Spleen (tissue), 11 donors: ENCODE data around the gene BASP1. TPM values are rescaled to one million over a fixed set of nuclear protein-coding genes. Genes with fewer than 3 reads are reported as not detected.

ENCODE experiments used
- DNase-seq: peaks from one replicate; pipeline ENCODE4 v3.0.0-alpha.2; 2020
- H3K27ac ChIP-seq, 8 donors: fragments of 200-600 bp; sonication (generic) in 7 of 8; 1 replicate in 4 of 8; 2 replicates in 4 of 8; pipeline versions ENCODE4 v1.5.0 to v1.8.0; 2016 to 2021; ENCODE audit warnings: inconsistent platforms in 4 of 8, mild to moderate bottlenecking in 4 of 8, moderate library complexity in 1 of 8
- H3K27me3 ChIP-seq, 7 donors: fragments of 200-600 bp; sonication (generic) in 6 of 7; replicated peaks in 1 of 7; 1 replicate in 4 of 7; 2 replicates in 3 of 7; pipeline versions ENCODE4 v1.5.0 to v1.8.0; 2016 to 2021; ENCODE audit warnings: inconsistent platforms in 3 of 7, mild to moderate bottlenecking in 1 of 7
- H3K36me3 ChIP-seq, 6 donors: fragments of 200-600 bp; sonication (generic) in 5 of 6; 1 replicate in 4 of 6; 2 replicates in 2 of 6; pipeline versions ENCODE4 v1.5.0 to v1.8.0; 2016 to 2021; ENCODE audit warnings: inconsistent platforms in 2 of 6
- H3K4me1 ChIP-seq, 6 donors: fragments of 200-600 bp; sonication (generic) in 5 of 6; 1 replicate in 3 of 6; 2 replicates in 3 of 6; pipeline versions ENCODE4 v1.5.0 to v1.8.0; 2016 to 2021; ENCODE audit warnings: inconsistent platforms in 3 of 6
- H3K4me3 ChIP-seq, 8 donors: fragments of 200-600 bp; sonication (generic) in 7 of 8; 1 replicate in 4 of 8; 2 replicates in 4 of 8; pipeline versions ENCODE4 v1.5.0 to v1.8.0; 2016 to 2021; ENCODE audit warnings: inconsistent platforms in 4 of 8, mild to moderate bottlenecking in 4 of 8, moderate library complexity in 2 of 8
- H3K9me3 ChIP-seq, 8 donors: fragments of 200-600 bp; sonication (generic) in 7 of 8; 1 replicate in 4 of 8; 2 replicates in 4 of 8; pipeline versions ENCODE4 v1.5.0 to v1.8.0; 2016 to 2021; ENCODE audit warnings: inconsistent platforms in 4 of 8
- CTCF ChIP-seq, 11 experiments: fragments of 200-600 bp in 7 of 11; fragments of 450-650 bp in 4 of 11; sonication (generic) in 4 of 11; IDR thresholded peaks in 8 of 11; conservative IDR thresholded peaks in 3 of 11; 1 replicate in 7 of 11; 2 replicates in 4 of 11; pipeline versions ENCODE4 v1.4.0 to v1.8.0; 2016 to 2021; ENCODE audit warnings: antibody characterized with exemption in 11 of 11, inconsistent platforms in 4 of 11, mild to moderate bottlenecking in 1 of 11
- POLR2A ChIP-seq, 3 donors: fragments of 450-650 bp; IDR thresholded peaks; one replicate each; pipeline ENCODE4 v1.5.1; 2017; ENCODE audit warnings: antibody characterized with exemption in 3 of 3, mild to moderate bottlenecking in 1 of 3
- POLR2AphosphoS5 ChIP-seq, 3 donors: sonication (generic); formaldehyde crosslinking; IDR thresholded peaks; one replicate each; pipeline ENCODE4 v1.5.1; 2017; ENCODE audit warnings: antibody characterized with exemption in 3 of 3
- WGBS, 5 donors: extraction: QIAGEN DNeasy Blood & Tissue Kit in 3 of 5; methylation state at CpG; one replicate each; pipeline versions ENCODE4 v1.1.5 to v1.1.7; 2013 to 2018; 5-methylcytosine and 5-hydroxymethylcytosine counted together
- intact Hi-C: fragments of 100-400 bp; cut with DNase I; formaldehyde crosslinking; loops from one replicate; pipeline ENCODE4 v1.15.0; 2023; ENCODE audit warnings: low total_unique reads
- polyA plus RNA-seq, 3 donors: library from polyadenylated mRNA; stranded (reverse); fragments of 200-250 nt; gene quantifications; one replicate each; pipeline ENCODE4 v1.2.1, GENCODE V29; 2013
- total RNA-seq, 7 donors: library from RNA; depleted of rRNA in 3 of 7; stranded (reverse); fragments of >200 nt in 3 of 7; fragmentation: NEBNext Ultra II Directional in 4 of 7; extraction: Animal tissue kit (Norgen Biotek cat#: 25700) in 4 of 7; gene quantifications; one replicate each; pipeline versions ENCODE4 v1.1.0 to v1.2.1, GENCODE V29; 2016 to 2021
- donor health status: healthy with polysubstance abuse.
- donor health status: DM: no; HTN: no; CAD: no; lungs with moderate emphysema.
- donor health status: DM: no; HTN: no; CAD: no.
- donor health status: Bipolar disorder and iron deficiency.
- donor health status: healthy.
- donor health status: DM: no; HTN: no; CAD: no.
- donor health status: DM: yes; HTN: yes; CAD: no.

Gene BASP1
- total and polyA plus RNA-seq, 10 donors: 44.5 to 168 (median 102) TPM

- Histone ChIP-seq H3K4me1 (peaks cover 0 to 2% (median 0%) of the 10 kb centered on the region in 6 donors), H3K9me3 (peaks cover 0 to 4% (median 0%) of the 10 kb centered on the region in 8 donors), H3K27me3 (no peaks in the 10 kb centered on the region), H3K36me3 (no peaks in the 10 kb centered on the region), H3K27ac (no peak overlapping the region), H3K4me3 (no peak overlapping the region)
- TF ChIP-seq POLR2AphosphoS5 (IDR thresholded peaks at IDR 0.05) (no peak), POLR2A (IDR thresholded peaks at IDR 0.05) (no peak), CTCF (IDR thresholded peaks at IDR 0.05 in 8 of 11, conservative IDR thresholded peaks at IDR 0.05 in 3 of 11) (no peak)
- intact Hi-C loops: no loop called here
- DNase-seq: no peak
- WGBS, 5 donors: 65 to 84% (median 70%) methylated on average over 4 of the region's 4 CpGs
These were observed 70.2 kb downstream of the BASP1 start for GRCh38 chr5:17287501-17288155.

DNA sequence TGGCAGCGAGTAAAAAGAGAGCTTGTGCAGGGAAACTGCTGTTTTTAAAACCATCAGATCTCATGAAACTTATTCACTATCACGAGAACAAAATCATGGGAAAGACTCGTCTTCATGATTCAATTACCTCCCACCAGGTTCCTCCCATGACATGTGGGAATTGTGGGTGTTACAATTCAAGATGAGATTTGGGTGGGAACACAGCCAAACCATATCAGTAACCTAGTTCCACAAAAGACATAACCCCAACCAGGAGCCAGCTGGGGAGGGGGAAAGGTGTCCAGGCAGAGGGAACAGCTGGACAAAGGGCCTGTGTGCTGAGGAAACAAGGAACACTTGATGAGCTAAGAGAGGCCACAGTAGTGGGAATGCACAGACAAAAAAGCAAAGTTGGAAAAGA lies 71.1 kb downstream of the BASP1 start:
- Histone ChIP-seq H3K9me3 (peaks cover 0 to 4% (median 0%) of the 10 kb centered on the region in 8 donors), H3K4me1 (no peaks in the 10 kb centered on the region), H3K27ac (no peak overlapping the region), H3K4me3 (no peak overlapping the region), H3K36me3 (no peaks in the 10 kb centered on the region), H3K27me3 (no peaks in the 10 kb centered on the region)
- TF ChIP-seq CTCF (IDR thresholded peaks at IDR 0.05 in 8 of 11, conservative IDR thresholded peaks at IDR 0.05 in 3 of 11): no peak
- TF ChIP-seq POLR2AphosphoS5 (IDR thresholded peaks at IDR 0.05): no peak
- TF ChIP-seq POLR2A (IDR thresholded peaks at IDR 0.05): no peak
- DNase-seq: no peak
- 89 to 95% (median 91%) methylated on average over 3 of the region's 3 CpGs for WGBS, 5 donors
- intact Hi-C loops: no loop called here

DNA sequence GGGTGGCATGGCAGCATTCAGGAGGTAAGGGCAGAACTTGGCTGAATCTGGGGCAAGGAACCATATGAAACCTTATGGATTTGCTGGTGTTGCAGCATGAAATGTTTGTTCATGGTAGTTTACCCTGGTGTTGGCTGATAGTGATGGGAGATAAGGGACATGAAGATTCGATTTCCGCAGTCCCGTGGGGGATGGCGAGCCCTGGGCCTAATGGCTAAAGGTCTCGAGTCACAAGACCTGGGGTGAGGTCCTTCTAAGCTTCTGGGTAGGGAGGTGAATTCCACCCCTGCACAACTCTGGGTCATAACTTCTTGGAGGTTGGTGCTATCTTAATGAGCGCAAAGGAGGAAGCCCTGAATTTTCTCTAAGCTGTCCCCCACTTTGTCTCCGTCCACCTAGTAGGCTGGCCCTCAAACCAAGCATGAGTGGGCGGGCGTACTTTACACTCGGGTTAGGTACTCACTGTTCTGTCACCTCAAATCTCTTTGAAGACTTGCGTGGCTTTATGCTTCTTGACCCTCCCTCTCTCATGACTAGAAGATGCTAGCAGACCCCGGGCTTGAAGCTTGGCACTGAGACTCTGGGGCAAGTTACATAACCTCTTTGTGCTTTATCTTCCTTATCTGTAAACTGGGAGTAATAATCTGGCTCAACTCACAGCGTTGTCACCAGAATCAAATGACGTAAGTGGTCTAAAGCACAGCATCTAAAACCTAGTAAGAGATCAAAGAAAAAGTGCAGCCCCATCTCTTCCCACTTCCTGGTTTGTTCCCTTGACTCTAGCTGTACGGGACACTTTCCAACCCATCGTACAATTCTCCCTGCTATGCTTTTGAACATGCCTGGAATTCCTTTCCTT lies 72.5 kb downstream of the BASP1 start:
- H3K36me3 ChIP-seq: no peaks in the 10 kb centered on the region
- TF ChIP-seq POLR2A (IDR thresholded peaks at IDR 0.05): no peak
- TF ChIP-seq POLR2AphosphoS5 (IDR thresholded peaks at IDR 0.05): no peak
- no peak for TF ChIP-seq CTCF (IDR thresholded peaks at IDR 0.05 in 8 of 11, conservative IDR thresholded peaks at IDR 0.05 in 3 of 11)
- no peaks in the 10 kb centered on the region for H3K4me1 ChIP-seq
- intact Hi-C loops: no loop called here
- peaks cover 0 to 4% (median 0%) of the 10 kb centered on the region in 8 donors for H3K9me3 ChIP-seq
- H3K27me3 ChIP-seq: no peaks in the 10 kb centered on the region
- WGBS, 5 donors: 78 to 89% (median 83%) methylated on average over 16 of the region's 16 CpGs
- no peak for DNase-seq
- H3K4me3 ChIP-seq: no peak overlapping the region
- no peak overlapping the region for H3K27ac ChIP-seq

GRCh38 chr5:17290540-17290974 lies 73.1 kb downstream of the BASP1 start:
- no peak for TF ChIP-seq CTCF (IDR thresholded peaks at IDR 0.05 in 8 of 11, conservative IDR thresholded peaks at IDR 0.05 in 3 of 11)
- no peak for TF ChIP-seq POLR2A (IDR thresholded peaks at IDR 0.05)
- TF ChIP-seq POLR2AphosphoS5 (IDR thresholded peaks at IDR 0.05): no peak
- H3K9me3 ChIP-seq: peaks cover 0 to 4% (median 0%) of the 10 kb centered on the region in 8 donors
- WGBS, 5 donors: 72 to 91% (median 83%) methylated on average over 9 of the region's 9 CpGs
- no peak overlapping the region for H3K4me3 ChIP-seq
- no peak for DNase-seq
- H3K4me1 ChIP-seq: no peaks in the 10 kb centered on the region
- H3K36me3 ChIP-seq: no peaks in the 10 kb centered on the region
- H3K27me3 ChIP-seq: no peaks in the 10 kb centered on the region
- no peak overlapping the region for H3K27ac ChIP-seq
- intact Hi-C loops: no loop called here
